Inferior parietal cortex (tissue), 1 donor: ENCODE data around the gene SLC35D2.
"Not testable (repeated sequence)": the region's sequence is repeated elsewhere in the genome, so short reads cannot be mapped to it uniquely, and the experiment has no call there.

Experiments
- DNase-seq: peaks from one replicate; pipeline ENCODE4 v3.0.0-alpha.2; 2016; ENCODE audit errors: extremely low spot score

SLC35D2 gene

DNA sequence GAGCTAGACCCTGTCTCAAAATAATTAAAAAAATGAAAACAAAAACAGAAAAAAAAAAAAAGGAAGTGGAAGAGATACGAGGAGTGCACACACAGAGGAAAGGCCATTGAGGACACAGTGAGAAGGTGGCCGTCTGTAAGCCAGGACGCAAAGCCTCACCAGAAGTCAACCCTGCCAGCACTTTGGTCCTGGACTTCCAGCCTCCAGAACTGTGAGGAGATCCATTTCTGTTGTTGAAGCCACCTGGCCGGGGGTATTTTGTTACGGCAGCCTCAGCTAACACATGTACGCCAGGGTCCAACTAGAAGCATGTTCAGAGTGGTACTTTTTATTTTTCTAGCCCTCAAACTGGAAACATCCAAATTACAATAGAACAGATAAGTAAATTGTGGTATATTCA, 21.8 kb downstream of the SLC35D2 start:
- DNase-seq, result no peak

DNA sequence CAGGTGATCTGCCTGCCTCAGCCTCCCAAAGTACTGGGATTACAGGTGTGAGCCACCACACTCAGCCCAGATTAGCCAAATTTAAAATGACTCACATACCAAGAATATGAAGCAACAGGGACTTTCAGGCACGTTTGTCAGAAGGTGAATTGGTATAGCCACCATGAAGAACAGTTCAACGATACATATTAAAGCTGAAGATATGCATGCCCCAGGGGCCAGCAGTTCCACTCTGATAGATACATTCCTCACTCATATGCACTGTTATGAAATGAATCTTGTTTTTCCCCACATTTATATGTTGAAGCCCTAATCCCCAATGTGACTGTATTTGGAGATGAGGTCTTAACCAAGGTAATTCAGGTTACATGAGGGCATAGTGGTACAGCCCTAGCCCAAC, 22.5 kb downstream of the SLC35D2 start:
- DNase-seq, result no peak

DNA sequence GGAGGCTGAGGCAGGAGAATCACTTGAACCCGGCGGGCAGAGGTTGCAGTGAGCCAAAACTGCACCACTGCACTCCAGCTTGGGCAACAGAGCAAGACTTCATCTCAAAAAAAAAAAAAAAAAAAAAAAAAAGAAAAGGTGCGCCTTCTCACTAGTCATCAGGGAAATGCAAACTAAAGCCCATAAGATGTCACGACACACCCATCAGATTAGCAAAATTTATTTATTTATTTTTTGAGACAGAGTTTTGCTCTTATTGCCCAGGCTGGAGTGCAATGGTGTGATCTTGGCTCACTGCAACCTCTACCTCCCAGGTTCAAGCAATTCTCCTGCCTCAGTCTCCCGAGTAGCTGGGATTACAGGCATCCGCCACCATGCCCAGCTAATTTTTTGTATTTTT, 23.0 kb downstream of the SLC35D2 start:
- not testable (repeated sequence) for DNase-seq

DNA sequence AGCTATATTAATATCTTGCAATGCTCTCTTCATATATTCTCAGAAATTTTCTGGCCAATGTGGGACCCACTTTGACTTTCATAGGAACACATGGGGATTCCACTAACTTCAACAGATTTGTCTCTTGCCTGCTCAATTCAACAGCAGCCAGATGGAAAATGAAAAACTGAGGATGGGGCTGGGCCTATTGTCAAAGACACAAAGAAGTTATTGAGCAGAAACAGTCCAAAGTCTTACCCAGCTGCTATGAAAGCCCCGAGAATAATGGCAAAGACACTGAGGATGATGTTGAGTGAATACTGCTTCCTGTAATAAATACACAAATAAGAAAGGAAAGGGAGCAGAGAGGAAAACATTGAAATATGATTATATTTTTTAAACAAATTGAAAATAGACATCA, 32.6 kb downstream of the SLC35D2 start:
- peak; percentile 77 for DNase-seq

DNA sequence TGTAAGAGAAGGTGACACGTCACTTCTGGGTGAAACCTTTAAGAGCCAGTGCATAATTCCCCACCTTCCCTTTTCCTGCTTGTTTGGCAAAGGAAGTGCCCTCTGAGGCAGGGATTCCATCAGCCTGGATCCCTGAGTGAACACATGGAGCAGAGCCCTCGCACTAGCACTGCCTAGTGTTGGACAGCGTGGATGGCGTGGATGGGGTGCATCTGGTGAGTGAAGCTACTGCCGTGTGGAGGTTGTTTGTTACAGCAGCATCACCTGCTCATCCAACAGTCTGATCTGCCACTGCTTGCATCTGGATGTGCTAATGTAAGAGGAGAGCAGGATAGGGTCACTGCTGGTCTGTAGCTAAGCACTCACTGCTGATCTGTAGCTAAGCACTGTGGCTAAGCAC, 35.2 kb downstream of the SLC35D2 start:
- DNase-seq, result no peak

DNA sequence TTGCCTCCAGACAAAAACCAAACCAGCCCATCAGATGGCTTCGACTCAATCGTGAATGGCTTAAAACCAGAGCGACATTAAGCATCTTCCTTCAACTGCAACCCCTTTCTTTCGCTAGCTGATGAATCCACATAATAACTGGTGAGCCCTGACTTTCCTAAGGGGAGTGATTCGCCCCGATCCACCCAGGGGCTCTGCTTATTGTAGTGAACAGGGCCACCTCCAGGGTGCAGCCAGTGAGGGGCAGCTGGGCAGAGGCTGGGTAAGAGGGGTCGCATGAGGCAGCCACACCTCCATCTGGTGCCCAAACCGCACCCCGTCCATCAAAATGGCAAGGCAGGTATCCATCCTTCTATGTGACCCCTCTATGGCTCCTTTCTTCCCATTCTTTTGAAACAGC, 38.0 kb downstream of the SLC35D2 start:
- DNase-seq, result no peak

DNA sequence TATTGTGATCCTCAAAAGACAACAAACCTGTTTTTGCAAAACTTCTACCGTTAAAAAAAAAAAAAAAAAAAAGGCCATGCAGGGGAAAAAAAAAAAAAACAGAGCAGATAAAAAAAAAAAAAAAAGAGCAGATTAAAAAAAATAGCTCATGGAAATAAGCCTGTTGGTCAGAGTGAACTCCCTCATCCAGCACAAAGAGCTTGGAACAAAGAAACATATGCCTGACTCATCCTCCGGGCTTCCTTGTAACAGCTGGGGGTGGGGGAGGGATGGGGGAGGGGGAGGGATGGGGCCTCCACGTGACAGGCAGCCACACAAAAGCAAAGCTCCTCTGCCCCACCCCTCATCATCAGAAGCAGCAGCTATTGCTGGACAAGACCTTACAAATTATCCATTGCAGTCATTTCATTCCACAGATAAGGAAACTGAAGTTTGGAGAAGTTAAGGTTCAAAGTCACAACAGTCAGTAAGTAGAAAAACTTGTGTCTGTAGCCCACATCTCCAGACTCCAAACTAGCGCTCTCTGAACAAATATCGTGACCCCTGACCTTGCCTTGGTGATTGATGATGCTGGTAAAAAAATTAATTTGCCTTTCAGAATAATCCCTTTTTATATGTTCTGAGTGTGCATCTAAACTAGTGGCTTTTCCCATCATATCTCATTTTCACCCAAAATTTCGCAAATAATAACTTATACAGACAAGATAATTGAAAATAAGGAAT, 38.9 kb downstream of the SLC35D2 start:
- peak; percentile 54 for DNase-seq

DNA sequence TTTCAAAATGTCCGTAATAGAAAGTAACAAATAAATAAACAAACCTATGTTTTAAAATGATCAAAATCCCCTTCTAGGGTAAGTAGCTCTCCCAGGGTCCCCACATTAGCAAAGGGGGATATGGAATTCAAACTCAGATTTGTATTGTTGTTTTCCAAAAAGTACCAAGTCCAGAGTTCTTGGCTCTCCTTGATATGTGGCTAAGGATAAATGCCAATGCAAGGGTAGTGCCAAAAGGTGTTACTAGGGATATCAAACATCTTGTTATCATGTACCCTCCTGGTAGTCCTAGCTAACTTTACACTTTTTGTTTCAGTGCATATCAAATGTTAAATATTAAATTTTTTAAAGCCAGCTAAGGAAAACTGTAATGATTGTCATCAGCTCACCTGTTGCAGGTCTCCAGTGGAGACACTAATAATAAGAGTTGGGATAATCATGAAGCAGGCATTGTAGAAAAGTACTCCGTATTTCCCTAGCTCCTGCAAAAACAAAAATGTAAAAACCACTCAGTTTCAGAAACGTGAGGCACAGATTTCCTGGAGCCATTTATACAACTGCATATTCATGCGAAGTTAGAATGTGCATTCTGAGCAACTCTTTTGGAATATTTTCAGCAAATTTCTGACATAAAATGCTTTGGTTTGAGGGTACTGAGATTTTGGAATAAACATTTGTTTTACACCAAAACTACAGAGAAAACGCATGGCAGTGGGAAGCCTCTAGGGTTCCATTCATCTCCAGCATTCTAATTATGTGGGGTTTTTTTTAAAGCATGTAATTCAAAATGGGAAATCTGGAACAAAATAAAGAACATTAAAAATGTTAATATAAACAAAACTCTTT, 39.8 kb downstream of the SLC35D2 start:
- peak; percentile 21 for DNase-seq

DNA sequence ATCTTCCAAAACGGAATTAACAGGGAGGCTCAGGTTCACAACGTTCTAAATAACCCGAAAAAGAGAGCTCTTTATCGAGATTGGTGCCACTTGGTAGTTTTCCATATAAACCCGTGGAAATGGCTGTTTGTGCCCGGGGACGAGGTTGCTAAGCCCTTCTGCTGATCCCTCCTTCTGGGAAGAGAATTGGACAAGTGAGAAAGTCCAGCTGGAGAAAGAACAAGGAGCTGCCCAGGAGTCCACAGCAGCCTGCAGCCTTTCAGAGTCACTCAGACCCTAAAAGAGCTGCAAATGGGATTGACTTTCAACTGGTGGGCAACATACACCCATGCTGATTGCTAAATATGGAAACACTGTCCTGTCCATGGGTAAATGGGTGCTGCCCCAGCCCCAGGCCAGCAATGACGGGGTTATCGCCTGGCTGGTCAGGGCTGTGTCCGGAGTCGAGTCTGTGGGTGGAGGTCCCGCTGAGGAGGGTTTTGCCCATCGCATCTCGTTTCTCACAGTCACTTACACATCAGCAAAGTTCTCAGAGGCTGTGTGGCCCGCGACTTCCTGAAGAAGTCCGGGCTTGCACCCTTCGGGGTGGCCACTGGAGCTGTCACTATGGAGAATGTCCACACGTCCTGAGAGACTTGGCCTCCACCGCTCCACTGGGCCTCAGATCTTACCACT, 40.8 kb downstream of the SLC35D2 start:
- no peak for DNase-seq

DNA sequence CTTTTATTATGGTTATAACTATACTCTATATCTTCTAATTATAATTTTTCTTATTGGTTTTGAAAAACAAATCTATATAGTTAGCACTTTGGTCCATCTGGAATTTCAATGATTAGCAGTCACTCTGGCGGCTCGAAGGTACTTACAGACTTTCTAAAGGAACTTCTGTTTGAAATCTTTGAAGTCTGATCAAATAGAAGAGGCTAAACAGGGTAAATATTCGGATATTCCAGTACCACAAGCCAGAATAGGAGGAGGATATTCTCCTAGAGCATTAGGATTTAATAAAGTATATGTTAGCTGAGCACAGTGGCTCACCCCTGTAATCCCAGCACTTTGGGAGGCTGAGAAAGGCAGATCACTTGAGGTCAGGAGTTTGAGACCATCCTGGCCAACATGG, 42.8 kb downstream of the SLC35D2 start:
- DNase-seq, result no peak

DNA sequence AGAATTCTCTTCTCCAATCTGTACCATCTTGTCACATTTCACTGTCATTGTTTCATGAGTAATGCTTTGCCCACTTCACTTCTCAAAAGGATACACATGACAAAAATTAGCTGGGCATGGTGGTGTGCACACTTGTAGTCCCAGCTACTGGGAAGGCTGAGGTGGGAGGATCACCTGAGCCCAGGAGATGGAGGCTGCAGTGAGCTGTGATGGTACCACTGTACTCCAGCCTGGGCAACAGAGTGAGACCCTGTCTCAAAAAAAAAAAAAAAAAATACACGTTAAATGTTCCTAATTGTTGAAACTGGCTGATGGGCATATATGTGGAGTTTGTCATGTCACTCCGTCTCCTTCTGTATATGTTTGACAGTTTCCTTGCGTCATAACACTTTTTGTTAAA, 45.2 kb downstream of the SLC35D2 start:
- DNase-seq, result no peak

DNA sequence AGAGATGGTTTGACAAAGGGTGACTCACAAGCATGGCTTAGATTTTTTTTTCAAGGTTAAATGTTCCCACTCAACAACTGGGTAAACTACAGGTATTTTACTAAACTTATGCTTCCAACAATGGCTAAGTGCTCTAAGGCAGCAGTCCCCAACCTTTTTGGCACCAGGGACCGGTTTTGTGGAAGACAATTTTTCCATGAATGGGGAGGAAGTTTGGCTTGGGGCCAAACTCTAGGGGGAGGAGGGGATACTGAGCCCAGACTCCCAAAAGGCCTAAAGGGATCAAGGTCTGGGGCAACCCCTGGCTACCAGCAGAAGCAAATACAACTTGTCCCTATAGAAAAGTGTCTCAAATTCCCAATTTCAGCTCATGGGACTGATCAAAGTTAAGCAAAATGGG, 49.6 kb downstream of the SLC35D2 start:
- DNase-seq, result no peak

DNA sequence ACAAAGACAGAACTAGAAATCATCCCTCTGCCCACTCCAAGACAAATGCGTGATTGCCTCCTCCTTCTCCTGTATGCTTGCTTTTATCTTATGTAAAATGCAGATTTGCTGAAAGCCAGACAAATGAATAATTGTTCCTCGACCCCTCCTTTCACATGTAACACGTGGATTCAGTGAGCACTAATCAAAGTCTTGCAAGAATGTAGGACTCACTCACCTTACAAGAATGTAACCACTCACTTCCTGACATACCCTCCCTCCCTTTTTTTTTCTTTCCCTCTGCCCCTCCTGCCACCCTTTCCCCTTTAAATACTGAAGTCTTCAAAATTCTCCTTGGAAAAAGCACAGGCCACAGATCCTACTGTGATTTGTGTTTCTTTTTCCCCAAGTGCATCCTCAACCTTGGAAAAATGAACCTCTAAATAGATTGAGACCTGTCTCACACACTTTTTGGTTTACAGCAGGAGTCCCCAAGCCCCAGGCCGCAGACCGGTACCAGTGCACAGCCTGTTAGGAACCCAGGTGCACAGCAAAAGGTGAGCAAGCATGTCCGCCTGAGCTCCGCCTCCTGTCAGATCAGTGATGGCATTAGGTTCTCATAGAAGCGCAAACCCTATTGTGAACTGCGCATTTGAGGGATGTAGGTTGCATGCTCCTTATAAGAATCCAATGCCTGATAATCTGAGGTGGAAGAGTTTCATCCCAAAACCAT, 52.1 kb downstream of the SLC35D2 start:
- no peak for DNase-seq

DNA sequence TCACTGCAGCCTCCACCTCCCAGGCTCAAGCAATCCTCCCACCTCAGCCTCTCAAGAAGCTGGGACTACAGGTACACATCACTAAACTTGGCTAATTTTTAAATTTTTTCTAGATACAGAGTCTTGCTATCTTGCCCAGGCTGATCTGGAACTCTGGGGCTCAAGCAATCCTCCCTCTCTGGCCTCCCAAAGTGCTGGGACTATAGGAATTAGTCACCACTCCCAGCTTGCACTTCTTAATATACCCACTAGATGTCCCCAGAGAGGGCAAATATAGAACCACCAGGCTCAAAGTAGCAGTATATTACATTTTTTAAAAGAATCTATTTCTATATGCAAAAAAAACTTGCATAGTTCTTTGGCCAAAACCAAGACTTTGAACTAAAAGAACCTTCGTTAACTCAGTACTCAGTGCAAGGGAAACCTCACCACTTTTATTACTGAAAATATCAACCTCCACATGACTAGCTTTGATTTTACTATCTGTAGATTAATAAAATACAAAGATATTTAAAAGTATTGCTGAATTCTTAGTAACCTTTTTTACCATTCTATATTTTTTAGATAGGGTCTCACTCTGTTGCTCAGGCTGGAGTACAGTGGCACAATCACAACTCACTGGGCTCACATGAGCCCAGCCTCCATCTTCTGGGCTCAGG, 55.7 kb downstream of the SLC35D2 start:
- DNase-seq, result peak; percentile 84

DNA sequence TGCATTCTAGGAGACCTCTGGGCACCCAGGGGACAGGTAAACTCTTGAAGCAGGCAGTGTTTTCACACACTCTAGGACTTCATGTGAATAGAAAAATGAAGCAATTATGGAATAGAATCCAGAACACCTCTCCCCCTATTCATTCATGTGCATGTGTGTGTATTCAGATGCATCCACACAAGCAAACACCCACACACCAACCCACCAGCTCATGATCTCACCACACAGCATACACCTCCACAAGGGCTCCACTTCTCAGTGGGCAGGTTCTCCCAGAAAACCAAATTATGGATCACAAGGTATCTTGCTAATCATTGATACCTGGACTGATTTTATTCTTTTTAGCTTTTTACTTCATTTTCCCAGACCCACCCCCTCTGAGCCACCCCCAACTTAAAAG, 60.3 kb downstream of the SLC35D2 start:
- DNase-seq, result no peak

DNA sequence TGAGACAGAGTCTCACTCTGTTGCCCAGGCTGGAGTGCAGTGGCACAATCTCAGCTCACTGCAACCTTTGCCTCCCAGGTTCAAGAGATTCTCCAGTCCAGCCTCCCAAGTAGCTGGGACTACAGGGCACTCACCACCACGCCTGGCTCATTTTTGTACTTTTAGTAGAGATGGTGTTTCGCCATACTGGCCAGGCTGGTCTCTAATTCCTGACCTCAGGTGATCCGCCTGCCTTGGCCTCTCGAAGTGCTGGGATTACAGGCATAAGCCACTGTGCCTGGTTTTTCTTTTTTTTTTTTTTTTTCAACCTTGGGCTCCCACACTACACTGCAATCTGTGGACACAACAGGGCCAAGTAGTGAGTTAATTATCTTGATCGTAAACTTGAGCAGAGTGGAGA, 60.8 kb downstream of the SLC35D2 start:
- not testable (repeated sequence) for DNase-seq

DNA sequence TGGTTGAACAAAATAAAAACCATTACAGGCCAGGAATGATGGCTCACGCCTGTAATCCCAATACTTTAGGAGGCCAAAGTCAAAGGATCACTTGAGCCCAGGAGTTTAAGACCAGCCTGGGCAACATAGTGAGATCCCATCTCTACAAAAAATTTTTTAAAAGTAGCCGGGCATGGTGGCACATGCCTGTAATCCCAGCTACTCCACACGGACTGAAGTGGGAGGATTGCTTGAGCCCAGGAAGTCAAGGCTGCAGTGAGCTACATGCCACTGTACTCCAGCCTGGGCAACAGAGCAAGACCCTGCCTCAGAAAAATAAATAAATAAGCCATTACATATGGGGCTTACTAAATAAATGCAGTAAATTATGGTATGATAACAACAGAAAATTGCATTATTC, 61.3 kb downstream of the SLC35D2 start:
- not testable (repeated sequence) for DNase-seq

DNA sequence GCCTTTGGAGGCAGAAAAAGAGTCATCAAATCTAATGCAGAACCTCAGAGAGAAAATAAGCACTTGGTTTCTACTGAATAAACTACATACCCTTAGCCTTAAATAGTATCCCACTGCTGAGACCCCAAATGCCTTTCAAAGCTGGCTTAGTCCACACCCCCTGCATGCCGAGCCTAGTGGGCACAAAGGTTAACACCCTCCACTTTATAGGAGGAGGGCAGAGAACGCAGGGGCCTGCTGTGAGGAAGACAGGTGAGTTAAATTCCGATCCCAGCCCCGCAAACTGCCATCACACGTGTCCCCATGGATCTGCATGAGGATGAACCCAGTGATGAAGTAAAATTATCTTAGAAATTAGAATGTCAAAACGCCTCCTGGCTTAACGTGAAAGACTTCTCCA, 62.0 kb downstream of the SLC35D2 start:
- no peak for DNase-seq

DNA sequence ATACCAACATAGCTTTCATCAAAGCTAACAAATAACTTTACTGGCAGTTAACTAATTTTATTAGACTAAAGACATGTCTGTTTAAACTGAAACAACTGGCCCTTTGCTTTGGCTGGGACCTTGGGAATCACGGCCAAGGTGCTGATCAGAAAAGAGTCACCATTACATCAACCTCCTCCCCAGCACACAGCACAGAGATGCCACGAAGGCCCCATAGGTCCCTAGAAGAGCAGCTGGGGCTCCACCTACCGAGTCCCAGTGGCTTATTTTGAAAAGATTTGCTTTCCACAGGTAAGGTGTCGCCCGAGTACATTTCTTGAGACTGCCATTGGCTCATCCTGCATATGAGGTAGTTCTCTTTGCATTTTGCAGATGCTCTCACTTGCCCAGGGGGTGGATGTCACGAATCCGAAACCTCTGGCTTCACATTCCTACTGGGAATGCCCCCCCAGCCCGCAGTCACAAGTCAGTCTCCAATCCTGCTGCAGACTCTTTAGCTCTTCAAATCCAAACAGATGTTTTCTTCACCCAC, 62.7 kb downstream of the SLC35D2 start:
- DNase-seq, result no peak

DNA sequence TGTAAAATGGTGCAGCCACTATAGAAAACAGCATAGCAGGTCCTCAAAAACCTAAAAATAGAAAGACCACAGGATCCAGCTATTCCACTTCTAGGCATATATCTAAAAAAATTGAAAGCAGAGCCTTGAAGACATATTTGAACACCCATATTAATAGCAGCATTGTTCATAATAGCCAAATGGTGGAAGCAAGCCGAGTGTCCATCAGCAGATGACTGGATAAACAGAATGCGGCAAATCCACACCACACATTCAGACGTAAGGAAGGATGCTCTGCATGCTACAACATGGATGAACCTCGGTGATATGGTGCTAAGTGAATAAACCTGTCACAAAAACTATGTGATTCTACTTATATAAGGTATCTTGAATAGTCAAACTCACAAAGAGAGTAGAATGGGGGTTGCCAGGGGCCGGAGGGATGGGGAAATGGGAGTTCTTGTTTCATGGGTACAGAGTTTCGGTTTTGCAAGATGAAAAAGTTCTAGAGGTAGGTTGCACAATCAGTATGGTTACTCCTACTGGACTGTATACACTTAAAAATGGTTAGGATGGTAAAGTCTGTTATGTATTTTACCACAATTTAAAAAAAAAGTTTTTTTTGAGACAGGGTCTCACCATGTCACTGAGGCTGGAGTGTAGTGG, 64.5 kb downstream of the SLC35D2 start:
- no peak for DNase-seq
